H1 (cell line): ENCODE results near the gene PDLIM4. TPM values are rescaled to one million over a fixed set of nuclear protein-coding genes. Genes with fewer than 3 reads are reported as not detected.

Experiments
- CTCF ChIA-PET: fragments of 300-600 bp; sonication (Branson Sonifier 250); formaldehyde crosslinking; loops from one replicate; lab custom pipeline; 2021; ENCODE audit not compliant: partially characterized antibody; lab: Charles Lee
- POLR2A ChIA-PET: fragments of 300-600 bp; sonication (Branson Sonifier 250); formaldehyde crosslinking; loops from one replicate; lab custom pipeline; 2021; ENCODE audit warnings: inconsistent platforms; ENCODE audit not compliant: partially characterized antibody; lab: Charles Lee
- DNase-seq, 2 experiments: peaks; one replicate each; pipeline versions ENCODE4 v3.0.0 to v3.0.0-alpha.2; 2010 to 2022; ENCODE audit warnings: low spot score in 2 of 2, low read depth in 1 of 2, mixed read lengths in 1 of 2
- FAIRE-seq: peaks from 2 replicates; lab custom pipeline; 2011; peaks lifted over from hg19 to GRCh38; lab: Jason Lieb, UNC
- H2AFZ ChIP-seq: 2 replicates; pipeline ENCODE4 v1.8.1; 2012; ENCODE audit warnings: low read length, inconsistent platforms
- H2AK5ac ChIP-seq: 2 replicates; pipeline ENCODE4 v1.6.1; 2013; ENCODE audit warnings: low read depth, low read length
- H2BK120ac ChIP-seq: replicated peaks from 2 replicates; pipeline ENCODE3; 2013; ENCODE audit warnings: low read depth, low read length, inconsistent platforms
- H2BK12ac ChIP-seq: 2 replicates; pipeline ENCODE4 v1.6.1; 2013; ENCODE audit warnings: low read depth, low read length
- H2BK15ac ChIP-seq: 2 replicates; pipeline ENCODE4 v1.6.1; 2013; ENCODE audit warnings: low read length
- H2BK20ac ChIP-seq: 2 replicates; pipeline ENCODE4 v1.6.1; 2013; ENCODE audit warnings: low read length
- H2BK5ac ChIP-seq: 2 replicates; pipeline ENCODE4 v1.6.1; 2013; ENCODE audit warnings: low read depth, low read length
- H3K14ac ChIP-seq: 2 replicates; pipeline ENCODE4 v1.6.1; 2013; ENCODE audit warnings: inconsistent platforms; ENCODE audit not compliant: insufficient read length
- H3K18ac ChIP-seq: 2 replicates; pipeline ENCODE4 v1.6.1; 2013; ENCODE audit warnings: low read length; ENCODE audit errors: extremely low read depth
- H3K23ac ChIP-seq: 2 replicates; pipeline ENCODE4 v1.6.1; 2013; ENCODE audit warnings: inconsistent platforms; ENCODE audit not compliant: insufficient read length
- H3K23me2 ChIP-seq: 2 replicates; pipeline ENCODE4 v1.6.1; 2013; ENCODE audit warnings: low read depth, low read length
- H3K27ac ChIP-seq: 2 replicates; pipeline ENCODE4 v1.6.1; 2011; ENCODE audit warnings: low read depth, low read length, inconsistent platforms
- H3K27me3 ChIP-seq, 4 experiments: replicated peaks in 1 of 4; 1 replicate in 1 of 4; 2 replicates in 3 of 4; pipeline versions ENCODE4 v1.6.1 to v1.8.1; 2011 to 2013; ENCODE audit warnings: low read length in 3 of 4, mild to moderate bottlenecking in 3 of 4, inconsistent platforms in 2 of 4, mixed read lengths in 2 of 4, moderate library complexity in 1 of 4; ENCODE audit not compliant: control insufficient read depth in 3 of 4, insufficient read depth in 3 of 4; ENCODE audit errors: extremely low read depth in 1 of 4
- H3K36me3 ChIP-seq, 4 experiments: 2 replicates each; pipeline versions ENCODE4 v1.6.1 to v1.8.1; 2011 to 2013; ENCODE audit warnings: mild to moderate bottlenecking in 4 of 4, low read length in 3 of 4, moderate library complexity in 2 of 4, control low read depth in 1 of 4, inconsistent platforms in 1 of 4; ENCODE audit not compliant: insufficient read depth in 4 of 4, control insufficient read depth in 2 of 4
- H3K4ac ChIP-seq: replicated peaks from 2 replicates; pipeline ENCODE3; 2013; ENCODE audit warnings: low read length, low read depth, mixed read lengths, inconsistent platforms; ENCODE audit not compliant: insufficient read length
- H3K4me1 ChIP-seq, 4 experiments: replicated peaks in 1 of 4; 1 replicate in 1 of 4; 2 replicates in 3 of 4; pipeline versions ENCODE4 v1.6.1 to v1.8.1; 2011 to 2013; ENCODE audit warnings: low read length in 3 of 4, inconsistent platforms in 2 of 4, mixed read lengths in 1 of 4; ENCODE audit not compliant: insufficient read depth in 4 of 4, control insufficient read depth in 3 of 4
- H3K4me2 ChIP-seq, 2 experiments: 2 replicates each; pipeline versions ENCODE4 v1.6.1 to v1.8.1; 2011 to 2013; ENCODE audit warnings: low read depth in 2 of 2, low read length in 2 of 2, control low read depth in 1 of 2, inconsistent platforms in 1 of 2, mild to moderate bottlenecking in 1 of 2; ENCODE audit not compliant: insufficient read depth in 1 of 2
- H3K4me3 ChIP-seq, 4 experiments: fragments of 200-600, 300-600 bp in 1 of 4; sonication (generic), shearing (Covaris generic), sonication (Bioruptor Twin) in 1 of 4; 2 replicates each; pipeline versions ENCODE4 v1.5.1 to v1.8.1; 2011 to 2016; ENCODE audit warnings: low read length in 4 of 4, low read depth in 3 of 4, control low read depth in 2 of 4, inconsistent platforms in 2 of 4, mild to moderate bottlenecking in 2 of 4, mixed read lengths in 1 of 4, moderate library complexity in 1 of 4; ENCODE audit not compliant: insufficient read depth in 2 of 4; ENCODE audit errors: extremely low read depth in 1 of 4
- H3K56ac ChIP-seq: replicated peaks from 2 replicates; pipeline ENCODE3; 2013; ENCODE audit warnings: low read depth, mild to moderate bottlenecking, mixed read lengths, low read length, inconsistent platforms; ENCODE audit not compliant: insufficient read length
- H3K79me1 ChIP-seq: 2 replicates; pipeline ENCODE4 v1.6.1; 2013; ENCODE audit warnings: low read depth, low read length, control low read depth
- H3K79me2 ChIP-seq, 2 experiments: 2 replicates each; pipeline versions ENCODE4 v1.6.1 to v1.8.1; 2012 to 2013; ENCODE audit warnings: low read length in 2 of 2, mild to moderate bottlenecking in 2 of 2, inconsistent platforms in 1 of 2; ENCODE audit not compliant: insufficient read depth in 2 of 2, control insufficient read depth in 1 of 2
- H3K9ac ChIP-seq, 4 experiments: replicated peaks in 1 of 4; 1 replicate in 1 of 4; 2 replicates in 3 of 4; pipeline versions ENCODE4 v1.6.1 to v1.8.1; 2011 to 2013; ENCODE audit warnings: low read depth in 3 of 4, low read length in 3 of 4, control low read depth in 2 of 4, mild to moderate bottlenecking in 2 of 4, moderate library complexity in 2 of 4, inconsistent platforms in 1 of 4; ENCODE audit errors: extremely low read depth in 1 of 4
- H3K9me3 ChIP-seq, 2 experiments: 2 replicates each; pipeline versions ENCODE4 v1.6.1 to v1.8.1; 2012 to 2013; ENCODE audit warnings: mild to moderate bottlenecking in 2 of 2, moderate library complexity in 2 of 2, control low read depth in 1 of 2, inconsistent platforms in 1 of 2, low read depth in 1 of 2, low read length in 1 of 2, mixed read lengths in 1 of 2; ENCODE audit not compliant: insufficient read depth in 2 of 2
- H4K20me1 ChIP-seq, 2 experiments: replicated peaks in 1 of 2; 2 replicates each; pipeline versions ENCODE3 to v1.8.1; 2011 to 2013; ENCODE audit warnings: inconsistent platforms in 2 of 2, low read length in 2 of 2, mild to moderate bottlenecking in 1 of 2; ENCODE audit not compliant: insufficient read depth in 2 of 2, control insufficient read depth in 1 of 2
- H4K5ac ChIP-seq: 2 replicates; pipeline ENCODE4 v1.6.1; 2013; ENCODE audit warnings: low read length, low read depth, mixed read lengths, inconsistent platforms; ENCODE audit not compliant: insufficient read length
- H4K8ac ChIP-seq: 2 replicates; pipeline ENCODE4 v1.8.0; 2013; ENCODE audit warnings: mild to moderate bottlenecking, moderate library complexity, low read length, inconsistent platforms; ENCODE audit not compliant: insufficient read depth; ENCODE audit errors: extremely low read depth
- H4K91ac ChIP-seq: replicated peaks from 2 replicates; pipeline ENCODE3; 2013; ENCODE audit warnings: low read length, mixed read lengths, inconsistent platforms; ENCODE audit not compliant: insufficient read length
- CREB1 ChIP-seq: IDR thresholded peaks from 2 replicates; pipeline ENCODE4 v1.6.1; 2012; ENCODE audit warnings: inconsistent platforms
- EZH2 ChIP-seq: fragments of 200-600 bp; sonication (generic); IDR thresholded peaks from 2 replicates; pipeline ENCODE4 v1.7.1; 2012; ENCODE audit warnings: low read depth, mild to moderate bottlenecking, moderate library complexity, low read length, inconsistent platforms; ENCODE audit not compliant: severe bottlenecking
- KDM4A ChIP-seq: IDR thresholded peaks from one replicate; pipeline ENCODE4 v1.7.1; 2012; ENCODE audit warnings: low read depth, mild to moderate bottlenecking, moderate library complexity, low read length, inconsistent platforms; ENCODE audit not compliant: severe bottlenecking
- WGBS, 2 experiments: shearing (Covaris generic) in 1 of 2; methylation state at CpG; one replicate each; pipeline versions ENCODE4 v1.1.6 to v1.1.7; 2013 to 2015; ENCODE audit warnings: low lambda C conversion rate in 2 of 2, mixed read lengths in 2 of 2, inconsistent platforms in 1 of 2, low coverage in 1 of 2, missing lambda C conversion rate in 1 of 2; ENCODE audit not compliant: insufficient replicate concordance in 2 of 2, insufficient coverage in 1 of 2, insufficient read length in 1 of 2; ENCODE audit errors: extremely low coverage in 1 of 2, missing lambda C conversion rate in 1 of 2; 5-methylcytosine and 5-hydroxymethylcytosine counted together
- polyA plus RNA-seq, 7 experiments: library from polyadenylated mRNA; depleted of rRNA in 3 of 7; stranded (reverse) in 5 of 7; unstranded in 2 of 7; fragments of >200 nt in 5 of 7; fragments of 200-250 nt in 2 of 7; gene quantifications; 1 replicate in 5 of 7; 2 replicates in 1 of 7; 4 replicates in 1 of 7; pipeline versions ENCODE4 v1.2.1 to v1.2.3, GENCODE V29; 2011 to 2013; ENCODE audit warnings: missing spikeins in 2 of 7, mixed read lengths in 2 of 7
- total RNA-seq: library from RNA; stranded (reverse); fragmentation: NEBNext Ultra II Directional; extraction: Animal tissue kit (Norgen Biotek cat#: 25700); gene quantifications from 2 replicates; pipeline ENCODE4 v1.2.1, GENCODE V29; 2021
- TF ChIP-seq, protein P1 (sequence below): IDR thresholded peaks from 2 replicates; pipeline ENCODE4 v1.6.1; 2012; ENCODE audit warnings: low read length, inconsistent platforms

The PDLIM4 gene
- total and polyA plus RNA-seq, 2 of the 8 experiments (the other 6 are each of a cell fraction or from before 2014, with no cell fraction given), result 10.7 to 29.1 TPM

DNA sequence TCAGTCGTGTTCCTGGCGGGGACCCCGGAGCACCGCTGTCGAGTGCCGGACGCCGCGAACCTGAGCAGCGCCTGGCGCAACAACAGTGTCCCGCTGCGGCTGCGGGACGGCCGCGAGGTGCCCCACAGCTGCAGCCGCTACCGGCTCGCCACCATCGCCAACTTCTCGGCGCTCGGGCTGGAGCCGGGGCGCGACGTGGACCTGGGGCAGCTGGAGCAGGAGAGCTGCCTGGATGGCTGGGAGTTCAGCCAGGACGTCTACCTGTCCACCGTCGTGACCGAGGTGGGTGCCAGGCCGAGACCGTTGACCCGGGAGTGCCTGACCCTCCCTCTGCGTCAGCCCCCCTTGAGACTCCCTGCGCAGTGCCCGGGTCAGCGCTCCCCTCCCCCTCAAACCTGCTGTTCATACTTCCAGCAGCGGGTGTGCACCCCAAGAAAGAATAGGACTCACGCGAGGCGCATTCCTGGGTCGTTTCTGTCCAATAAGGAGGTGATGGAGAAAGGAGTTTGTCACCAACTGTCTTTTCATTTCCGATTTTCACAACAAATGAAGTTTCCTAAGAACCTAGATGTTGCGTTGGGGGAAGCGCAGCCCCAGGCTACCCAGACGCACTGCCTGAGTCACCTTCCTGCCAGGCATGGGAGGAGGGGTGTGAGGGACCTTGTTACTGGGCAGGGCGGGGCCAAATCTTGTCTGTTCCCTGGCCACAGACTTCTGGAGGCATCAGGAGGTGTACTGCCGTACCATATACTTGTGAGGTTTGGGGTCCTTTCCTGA, 37.4 kb downstream of the PDLIM4 start:
- no peak overlapping the region for H3K9ac ChIP-seq

More for the DNA sequence above, 37.4 kb downstream of the PDLIM4 start:
- WGBS, 2 experiments, result 4% methylated on average over 50 of the region's 50 CpGs; no CpG with 5 or more reads in 1 of the 2 experiments
- Histone ChIP-seq H3K4ac (no peak overlapping the region), H2BK20ac (no peak overlapping the region), H3K23me2 (peaks cover 18% of the 10 kb centered on the region), H3K4me2 (peak overlapping the region; percentile 91 to 93), H3K18ac (peak overlapping the region; percentile 56; the same call in 1 of the 2 replicates), H4K8ac (no peak overlapping the region; the same call in 1 of the 2 replicates), H2BK12ac (no peak overlapping the region; the same call in 1 of the 2 replicates), H3K79me2 (no peaks in the 10 kb centered on the region), H3K27ac (no peak overlapping the region), H2BK120ac (no peak overlapping the region), H3K56ac (no peak overlapping the region), H3K4me1 (peaks cover 0 to 12% (median 3%) of the 10 kb centered on the region in 4 experiments; a peak in 5 of 7 replicates), H3K4me3 (peak overlapping the region; percentile 48 to 75 (median 56)), H3K36me3 (no peaks in the 10 kb centered on the region; a peak in 1 of 8 replicates), H3K79me1 (no peaks in the 10 kb centered on the region), H3K9me3 (no peaks in the 10 kb centered on the region), H4K20me1 (peaks cover 1 to 3% of the 10 kb centered on the region in 2 experiments), H2AFZ (no peak overlapping the region), H3K14ac (no peak overlapping the region), H3K23ac (no peak overlapping the region), H2AK5ac (no peak overlapping the region), H3K27me3 (peaks cover 2 to 21% (median 16%) of the 10 kb centered on the region in 4 experiments), H2BK5ac (0 out of 2 replicates have a peak overlapping the region, but pooled peaks have one; percentile 41), H2BK15ac (peak overlapping the region; percentile 94; the same call in 1 of the 2 replicates), H4K5ac (no peak overlapping the region), H4K91ac (no peak overlapping the region)
- POLR2A ChIA-PET, result interaction anchor here (0.8 to 2.6 kb wide), 8 partner anchors 10 to 195 kb away, joined by 3 to 26 read pairs (median 4); partner anchors contain the start of genes IRF1 and P4HA2
- CTCF ChIA-PET, result interaction anchor here (0.9 to 4.1 kb wide), 11 partner anchors 10 to 76 kb away, joined by 3 to 27 read pairs (median 4); no protein-coding TSS in a partner anchor
- TF ChIP-seq CREB1, result no peak
- peak; percentile 66 for TF ChIP-seq KDM4A
- TF ChIP-seq, protein P1, sequence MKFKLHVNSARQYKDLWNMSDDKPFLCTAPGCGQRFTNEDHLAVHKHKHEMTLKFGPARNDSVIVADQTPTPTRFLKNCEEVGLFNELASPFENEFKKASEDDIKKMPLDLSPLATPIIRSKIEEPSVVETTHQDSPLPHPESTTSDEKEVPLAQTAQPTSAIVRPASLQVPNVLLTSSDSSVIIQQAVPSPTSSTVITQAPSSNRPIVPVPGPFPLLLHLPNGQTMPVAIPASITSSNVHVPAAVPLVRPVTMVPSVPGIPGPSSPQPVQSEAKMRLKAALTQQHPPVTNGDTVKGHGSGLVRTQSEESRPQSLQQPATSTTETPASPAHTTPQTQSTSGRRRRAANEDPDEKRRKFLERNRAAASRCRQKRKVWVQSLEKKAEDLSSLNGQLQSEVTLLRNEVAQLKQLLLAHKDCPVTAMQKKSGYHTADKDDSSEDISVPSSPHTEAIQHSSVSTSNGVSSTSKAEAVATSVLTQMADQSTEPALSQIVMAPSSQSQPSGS, result no peak
- TF ChIP-seq EZH2, result peak; percentile 59
- no peak for FAIRE-seq
- DNase-seq, result no peak
